DOHH2 (cell line): Measurements from ENCODE around the gene ALKBH3.

Experiments used
- H3F3A ChIP-seq: fragments of 200-600 bp; sonication (generic), shearing (Covaris generic); 2 replicates; pipeline ENCODE4 v1.6.0; 2016; ENCODE audit warnings: antibody characterized with exemption, mild to moderate bottlenecking; ENCODE audit not compliant: control insufficient read depth, insufficient read depth
- H3K27ac ChIP-seq: fragments of 200-600 bp; sonication (generic); 2 replicates; pipeline ENCODE4 v1.5.1; 2014; ENCODE audit warnings: low read depth, mild to moderate bottlenecking, low read length, moderate library complexity
- H3K27me3 ChIP-seq: fragments of 200-600 bp; sonication (generic); 2 replicates; pipeline ENCODE4 v1.6.1; 2014; ENCODE audit warnings: mild to moderate bottlenecking, low read length, mixed read lengths; ENCODE audit not compliant: control insufficient read depth
- H3K36me3 ChIP-seq: fragments of 200-600 bp; sonication (generic); 2 replicates; pipeline ENCODE4 v1.6.1; 2014; ENCODE audit warnings: mild to moderate bottlenecking, low read length, moderate library complexity, mixed read lengths; ENCODE audit not compliant: control insufficient read depth
- H3K4me1 ChIP-seq: fragments of 200-600 bp; sonication (generic); 2 replicates; pipeline ENCODE4 v1.6.1; 2014; ENCODE audit warnings: mild to moderate bottlenecking, low read length, mixed read lengths; ENCODE audit not compliant: control insufficient read depth
- H3K4me2 ChIP-seq: fragments of 200-600 bp; sonication (generic); 2 replicates; pipeline ENCODE4 v1.6.0; 2014; ENCODE audit warnings: mild to moderate bottlenecking, low read length, moderate library complexity
- H3K4me3 ChIP-seq: fragments of 200-600 bp; sonication (generic); 2 replicates; pipeline ENCODE4 v1.5.1; 2014; ENCODE audit warnings: mild to moderate bottlenecking, low read length, mixed read lengths
- H3K79me2 ChIP-seq: fragments of 200-600 bp; sonication (generic); 2 replicates; pipeline ENCODE4 v1.6.1; 2014; ENCODE audit warnings: mild to moderate bottlenecking, low read length, mixed read lengths; ENCODE audit not compliant: control insufficient read depth
- H3K9me2 ChIP-seq: fragments of 200-600 bp; sonication (generic); replicated peaks from 2 replicates; pipeline ENCODE4 v1.6.1; 2014; ENCODE audit warnings: mild to moderate bottlenecking, low read length, mixed read lengths; ENCODE audit not compliant: control insufficient read depth
- H3K9me3 ChIP-seq: fragments of 200-600 bp; sonication (generic); 2 replicates; pipeline ENCODE4 v1.6.1; 2014; ENCODE audit warnings: antibody characterized with exemption, low read length, mixed read lengths; ENCODE audit not compliant: control insufficient read depth, insufficient read depth
- H4K20me1 ChIP-seq: fragments of 200-600 bp; sonication (generic); 2 replicates; pipeline ENCODE4 v1.6.0; 2014; ENCODE audit warnings: low read depth, mild to moderate bottlenecking, antibody characterized with exemption, low read length, moderate library complexity; ENCODE audit not compliant: control insufficient read depth, insufficient read depth
- CTCF ChIP-seq: fragments of 200-600 bp; sonication (generic); IDR thresholded peaks from one replicate; pipeline ENCODE4 v1.5.1; 2014; ENCODE audit warnings: antibody characterized with exemption, mild to moderate bottlenecking, low read depth, low read length; ENCODE audit not compliant: poor library complexity, severe bottlenecking
- EZH2phosphoT487 ChIP-seq: fragments of 200-600 bp; sonication (generic); IDR thresholded peaks from 2 replicates; pipeline ENCODE4 v1.6.1; 2017; ENCODE audit warnings: borderline replicate concordance, mild to moderate bottlenecking, antibody characterized with exemption, low read length, moderate library complexity, mixed read lengths

Gene ALKBH3

GRCh38 chr11:43908191-43908590, 27.6 kb downstream of the ALKBH3 start:
- Histone ChIP-seq H3K79me2 (no peaks in the 10 kb centered on the region), H3K4me1 (peaks cover 4% of the 10 kb centered on the region; the same call in 1 of the 2 replicates), H3K27me3 (no peaks in the 10 kb centered on the region), H3K4me3 (no peak overlapping the region), H3K9me3 (no peaks in the 10 kb centered on the region), H3K4me2 (no peak overlapping the region), H4K20me1 (no peaks in the 10 kb centered on the region), H3F3A (no peaks in the 10 kb centered on the region), H3K36me3 (peaks cover 7% of the 10 kb centered on the region; the same call in 1 of the 2 replicates), H3K9me2 (no peaks in the 10 kb centered on the region), H3K27ac (no peak overlapping the region)
- TF ChIP-seq CTCF (no peak), EZH2phosphoT487 (no peak)

DNA sequence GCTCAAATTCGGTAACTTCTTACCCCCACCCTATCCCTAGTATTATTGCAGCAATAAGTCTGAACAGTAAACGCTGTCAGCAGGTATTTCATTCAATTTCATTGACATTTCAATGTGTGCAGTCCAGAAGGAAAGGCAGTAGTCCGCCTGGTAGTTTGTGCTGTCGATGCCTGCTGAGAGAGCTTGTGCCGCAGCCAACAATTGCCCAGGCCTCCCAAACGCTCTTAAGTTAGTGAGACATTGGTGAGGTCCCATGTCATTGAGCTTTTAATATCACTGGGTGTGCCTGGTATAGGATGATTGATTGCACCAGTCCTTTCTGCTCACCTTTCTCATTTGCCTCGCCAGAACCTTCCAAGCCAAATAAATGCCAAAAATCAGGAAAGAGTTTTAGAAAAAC, 28.1 kb downstream of the ALKBH3 start:
- peaks cover 7% of the 10 kb centered on the region; the same call in 1 of the 2 replicates for H3K36me3 ChIP-seq
- H3K4me2 ChIP-seq, result no peak overlapping the region
- TF ChIP-seq EZH2phosphoT487, result no peak
- no peak for TF ChIP-seq CTCF
- no peaks in the 10 kb centered on the region for H3K9me3 ChIP-seq
- H3K27me3 ChIP-seq, result no peaks in the 10 kb centered on the region
- H4K20me1 ChIP-seq, result no peaks in the 10 kb centered on the region
- no peaks in the 10 kb centered on the region for H3F3A ChIP-seq
- no peaks in the 10 kb centered on the region for H3K9me2 ChIP-seq
- H3K27ac ChIP-seq, result no peak overlapping the region
- no peak overlapping the region for H3K4me3 ChIP-seq
- H3K79me2 ChIP-seq, result no peaks in the 10 kb centered on the region
- peaks cover 4% of the 10 kb centered on the region; the same call in 1 of the 2 replicates for H3K4me1 ChIP-seq

- no peaks in the 10 kb centered on the region for H3K4me1 ChIP-seq
- H3K4me3 ChIP-seq, result no peak overlapping the region
- no peaks in the 10 kb centered on the region for H3K9me3 ChIP-seq
- H3K4me2 ChIP-seq, result no peak overlapping the region
- H3K27me3 ChIP-seq, result no peaks in the 10 kb centered on the region
- H4K20me1 ChIP-seq, result no peaks in the 10 kb centered on the region; the same call in 1 of the 2 replicates
- H3K79me2 ChIP-seq, result no peaks in the 10 kb centered on the region
- no peaks in the 10 kb centered on the region for H3F3A ChIP-seq
- H3K9me2 ChIP-seq, result no peaks in the 10 kb centered on the region
- H3K27ac ChIP-seq, result no peak overlapping the region
- H3K36me3 ChIP-seq, result peaks cover 2% of the 10 kb centered on the region; the same call in 1 of the 2 replicates
- TF ChIP-seq EZH2phosphoT487 (no peak), CTCF (no peak)
Observed at GRCh38 chr11:43913829-43914380, 33.3 kb downstream of the ALKBH3 start.
